ENCODE measurements around the gene FBXW12.

DNA sequence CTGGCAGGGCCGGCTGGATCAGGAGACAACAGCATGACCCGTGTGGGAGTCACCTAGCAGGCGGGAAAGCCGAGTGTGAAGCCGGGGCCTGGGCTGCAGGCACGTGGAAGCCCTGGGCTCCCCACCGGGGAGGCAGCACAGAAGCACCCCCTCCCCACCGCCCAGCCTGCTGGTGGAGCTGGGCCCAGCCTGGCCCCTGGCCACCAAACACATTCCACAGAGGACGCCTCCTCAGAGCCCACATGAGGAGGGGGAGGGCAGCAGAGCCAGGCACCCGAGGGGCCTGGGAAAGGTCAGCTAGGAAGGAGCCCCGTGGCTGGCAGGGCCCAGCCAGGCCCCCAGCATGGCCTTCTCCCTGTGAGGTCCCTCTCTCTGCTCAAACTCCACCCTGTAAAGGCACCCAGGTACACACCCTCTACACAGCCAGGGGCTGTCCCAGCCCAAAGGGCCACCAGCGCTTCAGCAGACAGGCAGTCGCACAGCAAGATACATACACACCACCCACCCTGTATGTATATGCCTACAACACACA, 53.3 kb downstream of the FBXW12 start:
- TF ChIP-seq POLR2A (IDR thresholded peaks at IDR 0.05; ENCODE audit: low read depth, low read length) (no peak), EZH2 (IDR thresholded peaks at IDR 0.05; ENCODE audit: borderline replicate concordance, low read depth, low read length, severe bottlenecking) (no peak)
- TF ChIP-seq, protein P1, sequence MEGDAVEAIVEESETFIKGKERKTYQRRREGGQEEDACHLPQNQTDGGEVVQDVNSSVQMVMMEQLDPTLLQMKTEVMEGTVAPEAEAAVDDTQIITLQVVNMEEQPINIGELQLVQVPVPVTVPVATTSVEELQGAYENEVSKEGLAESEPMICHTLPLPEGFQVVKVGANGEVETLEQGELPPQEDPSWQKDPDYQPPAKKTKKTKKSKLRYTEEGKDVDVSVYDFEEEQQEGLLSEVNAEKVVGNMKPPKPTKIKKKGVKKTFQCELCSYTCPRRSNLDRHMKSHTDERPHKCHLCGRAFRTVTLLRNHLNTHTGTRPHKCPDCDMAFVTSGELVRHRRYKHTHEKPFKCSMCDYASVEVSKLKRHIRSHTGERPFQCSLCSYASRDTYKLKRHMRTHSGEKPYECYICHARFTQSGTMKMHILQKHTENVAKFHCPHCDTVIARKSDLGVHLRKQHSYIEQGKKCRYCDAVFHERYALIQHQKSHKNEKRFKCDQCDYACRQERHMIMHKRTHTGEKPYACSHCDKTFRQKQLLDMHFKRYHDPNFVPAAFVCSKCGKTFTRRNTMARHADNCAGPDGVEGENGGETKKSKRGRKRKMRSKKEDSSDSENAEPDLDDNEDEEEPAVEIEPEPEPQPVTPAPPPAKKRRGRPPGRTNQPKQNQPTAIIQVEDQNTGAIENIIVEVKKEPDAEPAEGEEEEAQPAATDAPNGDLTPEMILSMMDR (IDR thresholded peaks at IDR 0.05; ENCODE audit: extremely low read depth in 1 of 2, insufficient read depth in 1 of 2, low read depth in 1 of 2, low read length in 2 of 2) = no peak
